ENCODE results near the gene TNK1. TPM values are rescaled to one million over a fixed set of nuclear protein-coding genes. Genes with fewer than 3 reads are reported as not detected.
A peak's percentile ranks its signal among the peaks of the same experiment; 100 is the strongest.

TNK1 gene
- total RNA-seq, 1 donor from 2014 or later = 13.3 TPM

GRCh38 chr17:7384489-7385081, 3.7 kb downstream of the TNK1 start:
- Histone ChIP-seq H3K27me3 (ENCODE audit: control insufficient read depth, insufficient read depth, low read length) (no peaks in the 10 kb centered on the region), H3K4me3 (ENCODE audit: low read depth, low read length) (peak overlapping the region; percentile 28), H3K36me3 (ENCODE audit: control insufficient read depth, insufficient read depth, low read length) (no peaks in the 10 kb centered on the region)
- TF ChIP-seq, protein P1, sequence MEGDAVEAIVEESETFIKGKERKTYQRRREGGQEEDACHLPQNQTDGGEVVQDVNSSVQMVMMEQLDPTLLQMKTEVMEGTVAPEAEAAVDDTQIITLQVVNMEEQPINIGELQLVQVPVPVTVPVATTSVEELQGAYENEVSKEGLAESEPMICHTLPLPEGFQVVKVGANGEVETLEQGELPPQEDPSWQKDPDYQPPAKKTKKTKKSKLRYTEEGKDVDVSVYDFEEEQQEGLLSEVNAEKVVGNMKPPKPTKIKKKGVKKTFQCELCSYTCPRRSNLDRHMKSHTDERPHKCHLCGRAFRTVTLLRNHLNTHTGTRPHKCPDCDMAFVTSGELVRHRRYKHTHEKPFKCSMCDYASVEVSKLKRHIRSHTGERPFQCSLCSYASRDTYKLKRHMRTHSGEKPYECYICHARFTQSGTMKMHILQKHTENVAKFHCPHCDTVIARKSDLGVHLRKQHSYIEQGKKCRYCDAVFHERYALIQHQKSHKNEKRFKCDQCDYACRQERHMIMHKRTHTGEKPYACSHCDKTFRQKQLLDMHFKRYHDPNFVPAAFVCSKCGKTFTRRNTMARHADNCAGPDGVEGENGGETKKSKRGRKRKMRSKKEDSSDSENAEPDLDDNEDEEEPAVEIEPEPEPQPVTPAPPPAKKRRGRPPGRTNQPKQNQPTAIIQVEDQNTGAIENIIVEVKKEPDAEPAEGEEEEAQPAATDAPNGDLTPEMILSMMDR (IDR thresholded peaks at IDR 0.05; ENCODE audit: insufficient read depth, low read length, poor library complexity, severe bottlenecking) = no peak
- no peak for DNase-seq (ENCODE audit: low read depth)

- TF ChIP-seq, protein P1 (IDR thresholded peaks at IDR 0.05; ENCODE audit: insufficient read depth, low read length, poor library complexity, severe bottlenecking) = no peak
- no peak overlapping the region for H3K4me3 ChIP-seq (ENCODE audit: low read depth, low read length)
- no peak for DNase-seq (ENCODE audit: low read depth)
- H3K27me3 ChIP-seq (ENCODE audit: control insufficient read depth, insufficient read depth, low read length) = no peaks in the 10 kb centered on the region
- H3K36me3 ChIP-seq (ENCODE audit: control insufficient read depth, insufficient read depth, low read length) = peaks cover 1% of the 10 kb centered on the region
These were observed 8.0 kb downstream of the TNK1 start for GRCh38 chr17:7388856-7389255.

DNA sequence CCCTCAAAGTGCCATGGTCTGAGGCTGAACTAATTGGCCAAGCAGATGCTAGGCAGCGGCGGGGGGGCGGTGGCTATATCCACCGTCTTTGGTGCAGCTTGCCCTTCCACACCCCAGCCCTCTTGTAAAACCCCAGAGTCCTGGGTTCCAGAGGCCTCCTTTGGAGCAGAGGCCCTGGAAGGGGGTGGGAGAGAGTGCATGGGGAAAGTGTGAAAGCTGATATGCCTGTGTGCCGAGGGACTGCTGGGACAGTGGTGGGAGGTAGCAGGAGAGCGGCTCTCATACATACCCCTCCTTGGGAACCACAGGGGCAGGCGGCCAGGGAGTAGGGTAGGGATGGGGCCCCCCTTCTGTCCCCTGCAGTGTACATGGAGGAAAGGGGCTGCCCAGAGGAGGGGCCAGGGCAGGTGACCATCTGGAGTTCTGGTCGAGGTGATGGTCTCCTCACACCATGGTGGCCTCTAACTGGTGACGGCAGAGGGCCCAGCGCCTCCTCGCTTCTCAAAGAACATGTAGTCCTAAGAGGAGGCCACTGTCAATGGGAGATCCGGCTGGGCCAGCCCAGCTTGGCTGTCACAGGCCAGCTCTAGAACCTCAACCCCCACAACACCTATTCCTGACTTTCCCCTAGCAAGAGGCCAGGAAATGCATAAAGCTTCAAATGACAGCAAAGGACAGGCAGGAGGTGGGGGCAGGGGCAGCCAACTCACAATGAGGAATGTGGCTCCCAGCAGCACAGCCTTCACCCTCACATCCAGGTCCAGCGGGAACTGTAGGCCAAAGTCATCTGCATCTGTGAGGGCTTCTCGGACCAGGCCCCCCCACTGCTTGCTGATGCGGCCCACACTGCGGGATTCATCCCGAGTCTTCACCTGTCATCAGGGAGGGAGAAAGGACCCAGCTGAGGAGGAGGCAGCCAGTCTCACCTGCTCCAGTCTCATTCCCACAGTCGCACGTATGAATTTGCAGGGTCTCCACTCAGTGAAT, 9.3 kb downstream of the TNK1 start:
- DNase-seq (ENCODE audit: low read depth) = no peak

GRCh38 chr17:7391307-7391706, 10.4 kb downstream of the TNK1 start:
- TF ChIP-seq, protein P1 (IDR thresholded peaks at IDR 0.05; ENCODE audit: insufficient read depth, low read length, poor library complexity, severe bottlenecking) = no peak
- no peak for DNase-seq (ENCODE audit: low read depth)
- H3K36me3 ChIP-seq (ENCODE audit: control insufficient read depth, insufficient read depth, low read length) = peaks cover 1% of the 10 kb centered on the region
- H3K4me3 ChIP-seq (ENCODE audit: low read depth, low read length) = no peak overlapping the region
- no peaks in the 10 kb centered on the region for H3K27me3 ChIP-seq (ENCODE audit: control insufficient read depth, insufficient read depth, low read length)

More for the DNA sequence above, 9.3 kb downstream of the TNK1 start:
- no peaks in the 10 kb centered on the region for H3K27me3 ChIP-seq (ENCODE audit: control insufficient read depth, insufficient read depth, low read length)
- H3K4me3 ChIP-seq (ENCODE audit: low read depth, low read length) = no peak overlapping the region
- peaks cover 1% of the 10 kb centered on the region for H3K36me3 ChIP-seq (ENCODE audit: control insufficient read depth, insufficient read depth, low read length)
- TF ChIP-seq, protein P1 (IDR thresholded peaks at IDR 0.05; ENCODE audit: insufficient read depth, low read length, poor library complexity, severe bottlenecking) = no peak

DNA sequence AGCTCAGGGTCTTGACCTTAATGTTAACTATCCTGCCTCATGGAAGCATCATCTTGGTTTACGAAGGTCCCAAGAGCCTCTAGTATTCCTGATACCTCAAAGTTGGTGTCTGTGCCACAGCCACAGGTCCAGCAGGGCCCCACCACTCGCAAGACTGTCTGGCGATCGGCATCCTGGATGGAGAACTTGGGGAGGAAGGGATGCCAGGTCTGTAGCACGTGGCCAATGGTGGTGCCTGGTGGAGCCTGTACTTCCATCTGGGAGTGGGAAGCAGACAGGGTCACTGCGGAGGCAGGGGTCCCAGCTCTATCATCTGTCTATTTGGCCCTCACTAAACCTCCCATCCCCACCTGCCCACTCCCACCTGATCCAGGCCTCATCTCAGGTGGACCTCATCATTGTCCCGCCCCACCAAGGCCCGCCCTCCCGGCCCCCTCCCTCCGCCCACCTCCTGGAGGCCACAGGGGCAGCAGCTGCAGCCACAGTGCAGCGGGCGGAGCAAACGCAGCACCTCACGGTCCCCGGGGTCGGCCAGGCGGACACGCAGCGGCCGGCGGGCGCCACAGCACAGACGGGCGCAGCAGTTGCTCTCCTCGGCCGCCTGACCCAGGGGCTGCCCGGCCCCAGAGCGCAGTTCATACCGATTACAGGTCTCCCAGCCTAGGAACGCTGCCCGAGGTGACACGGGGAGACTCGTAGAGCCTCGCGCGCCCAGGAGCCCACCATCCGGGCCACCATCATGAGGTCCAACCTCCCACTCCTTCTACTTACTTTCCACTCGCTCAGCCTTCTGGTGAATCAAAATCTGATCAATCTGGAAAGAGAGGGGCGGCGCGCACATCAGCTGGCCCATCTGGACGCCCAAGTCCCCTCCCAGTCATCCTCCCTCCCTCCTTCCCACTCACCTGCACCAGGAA, 12.1 kb downstream of the TNK1 start:
- peaks cover 1% of the 10 kb centered on the region for H3K36me3 ChIP-seq (ENCODE audit: control insufficient read depth, insufficient read depth, low read length)
- no peak for DNase-seq (ENCODE audit: low read depth)

More for the DNA sequence above, 12.1 kb downstream of the TNK1 start:
- TF ChIP-seq, protein P1 (IDR thresholded peaks at IDR 0.05; ENCODE audit: insufficient read depth, low read length, poor library complexity, severe bottlenecking) = no peak
- H3K4me3 ChIP-seq (ENCODE audit: low read depth, low read length) = peak overlapping the region; percentile 57
- no peaks in the 10 kb centered on the region for H3K27me3 ChIP-seq (ENCODE audit: control insufficient read depth, insufficient read depth, low read length)
